ENCODE results near the gene DICER1.

Gene DICER1

GRCh38 chr14:95040708-95041476, 116.4 kb downstream of the DICER1 start:
- no peaks in the 10 kb centered on the region for H3K79me2 ChIP-seq (ENCODE audit: low read length)

DNA sequence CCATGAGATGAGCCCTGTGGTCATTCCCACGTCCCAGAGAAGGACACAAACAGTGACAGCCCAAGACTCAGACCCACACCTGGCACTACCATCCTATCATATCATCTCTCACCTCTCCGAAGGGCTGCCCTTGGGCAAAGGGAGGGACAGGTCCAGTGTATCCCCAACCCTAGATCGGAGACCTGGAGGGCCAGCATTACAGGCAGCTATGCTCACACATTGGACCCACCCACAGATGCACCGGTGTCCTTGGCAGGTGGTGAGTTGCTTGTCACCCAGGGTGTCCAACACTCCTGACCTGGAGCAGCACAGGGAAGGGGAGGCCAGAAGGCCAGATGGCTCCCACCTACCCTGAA, 117.4 kb downstream of the DICER1 start:
- no peak for DNase-seq
- H3F3A ChIP-seq (ENCODE audit: insufficient read depth, low read length), result no peaks in the 10 kb centered on the region
- no peaks in the 10 kb centered on the region for H3K27me3 ChIP-seq (replicated peaks; ENCODE audit: insufficient read depth, low read length)
- H3K36me3 ChIP-seq (replicated peaks; ENCODE audit: insufficient read depth, low read length), result no peaks in the 10 kb centered on the region
- no peaks in the 10 kb centered on the region for H3K4me1 ChIP-seq (ENCODE audit: low read length)
- H3K4me3 ChIP-seq (ENCODE audit: low read length), result no peak overlapping the region
- H3K9me2 ChIP-seq (replicated peaks; ENCODE audit: insufficient read depth, low read length), result no peaks in the 10 kb centered on the region
- TF ChIP-seq CTCF (IDR thresholded peaks at IDR 0.05; ENCODE audit: low read length), result no peak
- no peak for TF ChIP-seq EZH2phosphoT487 (IDR thresholded peaks at IDR 0.05; ENCODE audit: low read length)
- TF ChIP-seq EZH2 (optimal IDR thresholded peaks at IDR 0.05; ENCODE audit: low read depth, low read length), result no peak
- H3K9me3 ChIP-seq (replicated peaks; ENCODE audit: insufficient read depth, low read length), result no peaks in the 10 kb centered on the region
- no peaks in the 10 kb centered on the region for H4K20me1 ChIP-seq (ENCODE audit: insufficient read depth, low read length)
- H2AFZ ChIP-seq (ENCODE audit: low read length), result no peak overlapping the region
- H3K79me2 ChIP-seq (ENCODE audit: low read length), result no peaks in the 10 kb centered on the region
- no peak overlapping the region for H3K27ac ChIP-seq (ENCODE audit: low read length)
- no peak overlapping the region for H3K9ac ChIP-seq (ENCODE audit: low read length)
- no peak overlapping the region for H3K4me2 ChIP-seq (ENCODE audit: low read depth, low read length)

More at GRCh38 chr14:95040708-95041476, 116.4 kb downstream of the DICER1 start:
- no peak overlapping the region for H3K4me2 ChIP-seq (ENCODE audit: low read depth, low read length)
- no peaks in the 10 kb centered on the region for H3K9me3 ChIP-seq (replicated peaks; ENCODE audit: insufficient read depth, low read length)
- no peaks in the 10 kb centered on the region for H3K27me3 ChIP-seq (replicated peaks; ENCODE audit: insufficient read depth, low read length)
- no peaks in the 10 kb centered on the region for H3K36me3 ChIP-seq (replicated peaks; ENCODE audit: insufficient read depth, low read length)
- H4K20me1 ChIP-seq (ENCODE audit: insufficient read depth, low read length), result no peaks in the 10 kb centered on the region
- no peak overlapping the region for H3K4me3 ChIP-seq (ENCODE audit: low read length)
- H2AFZ ChIP-seq (ENCODE audit: low read length), result no peak overlapping the region
- no peak overlapping the region for H3K9ac ChIP-seq (ENCODE audit: low read length)
- TF ChIP-seq EZH2phosphoT487 (IDR thresholded peaks at IDR 0.05; ENCODE audit: low read length) (no peak), EZH2 (optimal IDR thresholded peaks at IDR 0.05; ENCODE audit: low read depth, low read length) (no peak), CTCF (IDR thresholded peaks at IDR 0.05; ENCODE audit: low read length) (no peak)
- no peaks in the 10 kb centered on the region for H3F3A ChIP-seq (ENCODE audit: insufficient read depth, low read length)
- DNase-seq, result no peak
- no peak overlapping the region for H3K27ac ChIP-seq (ENCODE audit: low read length)
- H3K4me1 ChIP-seq (ENCODE audit: low read length), result no peaks in the 10 kb centered on the region
- no peaks in the 10 kb centered on the region for H3K9me2 ChIP-seq (replicated peaks; ENCODE audit: insufficient read depth, low read length)

DNA sequence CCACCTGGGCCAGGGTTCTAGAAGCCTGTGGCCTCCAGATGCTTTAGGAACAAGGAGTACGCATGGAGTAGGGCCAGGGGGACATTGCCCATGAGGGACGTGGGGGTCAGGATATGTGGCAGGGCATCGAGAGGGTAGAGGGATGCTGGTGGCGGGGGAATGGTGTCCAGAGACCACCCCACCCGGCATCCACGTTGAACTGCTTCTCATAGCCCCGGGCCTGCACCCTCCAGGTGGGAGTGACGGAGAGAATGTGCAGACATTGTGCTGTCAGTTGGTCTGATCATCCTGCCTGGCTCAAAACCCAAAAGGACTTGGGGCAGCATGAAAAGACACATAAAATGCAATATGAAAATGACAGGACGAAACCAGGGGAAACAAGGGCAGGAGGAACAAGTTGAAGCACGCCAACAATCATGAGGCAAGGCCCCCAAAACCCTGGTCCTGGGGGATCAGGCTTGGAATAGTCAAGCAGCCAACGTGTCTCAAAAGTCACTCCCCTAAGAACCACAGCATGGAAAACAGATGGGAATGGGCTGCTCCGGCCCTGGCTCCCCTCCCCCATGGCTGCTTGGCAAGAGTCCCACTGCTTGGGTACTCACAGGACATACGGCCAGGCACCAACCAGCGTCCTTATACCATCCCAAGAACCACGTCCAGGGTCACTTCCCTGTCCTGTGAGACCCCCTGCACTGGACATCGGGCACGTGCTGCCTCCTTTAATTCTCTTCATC, 117.9 kb downstream of the DICER1 start:
- Histone ChIP-seq H3K9ac (ENCODE audit: low read length) (no peak overlapping the region), H3K4me3 (ENCODE audit: low read length) (no peak overlapping the region), H3F3A (ENCODE audit: insufficient read depth, low read length) (no peaks in the 10 kb centered on the region), H3K27ac (ENCODE audit: low read length) (no peak overlapping the region), H3K4me2 (ENCODE audit: low read depth, low read length) (no peak overlapping the region), H3K4me1 (ENCODE audit: low read length) (no peaks in the 10 kb centered on the region), H2AFZ (ENCODE audit: low read length) (no peak overlapping the region), H3K36me3 (replicated peaks; ENCODE audit: insufficient read depth, low read length) (no peaks in the 10 kb centered on the region), H3K79me2 (ENCODE audit: low read length) (no peaks in the 10 kb centered on the region), H3K9me3 (replicated peaks; ENCODE audit: insufficient read depth, low read length) (no peaks in the 10 kb centered on the region), H4K20me1 (ENCODE audit: insufficient read depth, low read length) (no peaks in the 10 kb centered on the region), H3K27me3 (replicated peaks; ENCODE audit: insufficient read depth, low read length) (no peaks in the 10 kb centered on the region), H3K9me2 (replicated peaks; ENCODE audit: insufficient read depth, low read length) (no peaks in the 10 kb centered on the region)
- TF ChIP-seq EZH2 (optimal IDR thresholded peaks at IDR 0.05; ENCODE audit: low read depth, low read length), result no peak
- TF ChIP-seq CTCF (IDR thresholded peaks at IDR 0.05; ENCODE audit: low read length), result no peak
- TF ChIP-seq EZH2phosphoT487 (IDR thresholded peaks at IDR 0.05; ENCODE audit: low read length), result no peak
- no peak for DNase-seq

Data from MM.1S (cell line).